ENCODE measurements around the gene UBE2L3. TPM values are rescaled to one million over a fixed set of nuclear protein-coding genes. Genes with fewer than 3 reads are reported as not detected.

Gene UBE2L3
- total and polyA plus RNA-seq, 2 experiments from 2014 or later, result 86.3 to 136 TPM

GRCh38 chr22:21605887-21606564 lies 38.5 kb downstream of the UBE2L3 start (continued):
- TF ChIP-seq REST (IDR thresholded peaks at IDR 0.05; ENCODE audit: unreplicated experiment) (no peak), CTCF (conservative IDR thresholded peaks at IDR 0.05; ENCODE audit: low read depth in 2 of 2) (no peak), CREB1 (CRISPR knock-in tag; IDR thresholded peaks at IDR 0.05; ENCODE audit: low read depth) (no peak), EZH2phosphoT487 (IDR thresholded peaks at IDR 0.05; ENCODE audit: unreplicated experiment) (no peak), EZH2 (IDR thresholded peaks at IDR 0.05; ENCODE audit: low read depth, unreplicated experiment) (no peak)

GRCh38 chr22:21606775-21607174 lies 39.3 kb downstream of the UBE2L3 start:
- no peak for ATAC-seq
- Histone ChIP-seq H3K27ac (ENCODE audit: low read depth) (no peak overlapping the region), H3K4me2 (no peak overlapping the region), H3F3A (replicated peaks; ENCODE audit: low read depth) (no peaks in the 10 kb centered on the region; the same call in 1 of the 2 replicates), H3K4me3 (no peak overlapping the region), H4K20me1 (replicated peaks; ENCODE audit: insufficient read depth) (peaks cover 53% of the 10 kb centered on the region), H2AFZ (no peak overlapping the region), H3K9me2 (ENCODE audit: insufficient read depth) (no peaks in the 10 kb centered on the region), H3K79me2 (replicated peaks; ENCODE audit: insufficient read depth) (peaks cover 97% of the 10 kb centered on the region), H3K27me3 (ENCODE audit: insufficient read depth) (no peaks in the 10 kb centered on the region), H3K4me1 (ENCODE audit: insufficient read depth) (no peaks in the 10 kb centered on the region), H3K36me3 (ENCODE audit: insufficient read depth) (no peaks in the 10 kb centered on the region; the same call in 1 of the 2 replicates)
- no peak overlapping the region; the same call in 1 of the 2 replicates for H3K27ac Mint-ChIP-seq
- peaks cover 8% of the 10 kb centered on the region for H3K27me3 Mint-ChIP-seq (ENCODE audit: insufficient read depth, low read depth, poor library complexity)
- peaks cover 7% of the 10 kb centered on the region; the same call in 1 of the 3 replicates for H3K4me1 Mint-ChIP-seq
- H3K4me3 Mint-ChIP-seq, result no peak overlapping the region
- peaks cover 34% of the 10 kb centered on the region for H3K36me3 Mint-ChIP-seq (ENCODE audit: low read depth)
- no peak for DNase-seq (ENCODE audit: low spot score)
- no peaks in the 10 kb centered on the region; the same call in 2 of the 3 replicates for H3K9me3 Mint-ChIP-seq
- TF ChIP-seq, protein P1, sequence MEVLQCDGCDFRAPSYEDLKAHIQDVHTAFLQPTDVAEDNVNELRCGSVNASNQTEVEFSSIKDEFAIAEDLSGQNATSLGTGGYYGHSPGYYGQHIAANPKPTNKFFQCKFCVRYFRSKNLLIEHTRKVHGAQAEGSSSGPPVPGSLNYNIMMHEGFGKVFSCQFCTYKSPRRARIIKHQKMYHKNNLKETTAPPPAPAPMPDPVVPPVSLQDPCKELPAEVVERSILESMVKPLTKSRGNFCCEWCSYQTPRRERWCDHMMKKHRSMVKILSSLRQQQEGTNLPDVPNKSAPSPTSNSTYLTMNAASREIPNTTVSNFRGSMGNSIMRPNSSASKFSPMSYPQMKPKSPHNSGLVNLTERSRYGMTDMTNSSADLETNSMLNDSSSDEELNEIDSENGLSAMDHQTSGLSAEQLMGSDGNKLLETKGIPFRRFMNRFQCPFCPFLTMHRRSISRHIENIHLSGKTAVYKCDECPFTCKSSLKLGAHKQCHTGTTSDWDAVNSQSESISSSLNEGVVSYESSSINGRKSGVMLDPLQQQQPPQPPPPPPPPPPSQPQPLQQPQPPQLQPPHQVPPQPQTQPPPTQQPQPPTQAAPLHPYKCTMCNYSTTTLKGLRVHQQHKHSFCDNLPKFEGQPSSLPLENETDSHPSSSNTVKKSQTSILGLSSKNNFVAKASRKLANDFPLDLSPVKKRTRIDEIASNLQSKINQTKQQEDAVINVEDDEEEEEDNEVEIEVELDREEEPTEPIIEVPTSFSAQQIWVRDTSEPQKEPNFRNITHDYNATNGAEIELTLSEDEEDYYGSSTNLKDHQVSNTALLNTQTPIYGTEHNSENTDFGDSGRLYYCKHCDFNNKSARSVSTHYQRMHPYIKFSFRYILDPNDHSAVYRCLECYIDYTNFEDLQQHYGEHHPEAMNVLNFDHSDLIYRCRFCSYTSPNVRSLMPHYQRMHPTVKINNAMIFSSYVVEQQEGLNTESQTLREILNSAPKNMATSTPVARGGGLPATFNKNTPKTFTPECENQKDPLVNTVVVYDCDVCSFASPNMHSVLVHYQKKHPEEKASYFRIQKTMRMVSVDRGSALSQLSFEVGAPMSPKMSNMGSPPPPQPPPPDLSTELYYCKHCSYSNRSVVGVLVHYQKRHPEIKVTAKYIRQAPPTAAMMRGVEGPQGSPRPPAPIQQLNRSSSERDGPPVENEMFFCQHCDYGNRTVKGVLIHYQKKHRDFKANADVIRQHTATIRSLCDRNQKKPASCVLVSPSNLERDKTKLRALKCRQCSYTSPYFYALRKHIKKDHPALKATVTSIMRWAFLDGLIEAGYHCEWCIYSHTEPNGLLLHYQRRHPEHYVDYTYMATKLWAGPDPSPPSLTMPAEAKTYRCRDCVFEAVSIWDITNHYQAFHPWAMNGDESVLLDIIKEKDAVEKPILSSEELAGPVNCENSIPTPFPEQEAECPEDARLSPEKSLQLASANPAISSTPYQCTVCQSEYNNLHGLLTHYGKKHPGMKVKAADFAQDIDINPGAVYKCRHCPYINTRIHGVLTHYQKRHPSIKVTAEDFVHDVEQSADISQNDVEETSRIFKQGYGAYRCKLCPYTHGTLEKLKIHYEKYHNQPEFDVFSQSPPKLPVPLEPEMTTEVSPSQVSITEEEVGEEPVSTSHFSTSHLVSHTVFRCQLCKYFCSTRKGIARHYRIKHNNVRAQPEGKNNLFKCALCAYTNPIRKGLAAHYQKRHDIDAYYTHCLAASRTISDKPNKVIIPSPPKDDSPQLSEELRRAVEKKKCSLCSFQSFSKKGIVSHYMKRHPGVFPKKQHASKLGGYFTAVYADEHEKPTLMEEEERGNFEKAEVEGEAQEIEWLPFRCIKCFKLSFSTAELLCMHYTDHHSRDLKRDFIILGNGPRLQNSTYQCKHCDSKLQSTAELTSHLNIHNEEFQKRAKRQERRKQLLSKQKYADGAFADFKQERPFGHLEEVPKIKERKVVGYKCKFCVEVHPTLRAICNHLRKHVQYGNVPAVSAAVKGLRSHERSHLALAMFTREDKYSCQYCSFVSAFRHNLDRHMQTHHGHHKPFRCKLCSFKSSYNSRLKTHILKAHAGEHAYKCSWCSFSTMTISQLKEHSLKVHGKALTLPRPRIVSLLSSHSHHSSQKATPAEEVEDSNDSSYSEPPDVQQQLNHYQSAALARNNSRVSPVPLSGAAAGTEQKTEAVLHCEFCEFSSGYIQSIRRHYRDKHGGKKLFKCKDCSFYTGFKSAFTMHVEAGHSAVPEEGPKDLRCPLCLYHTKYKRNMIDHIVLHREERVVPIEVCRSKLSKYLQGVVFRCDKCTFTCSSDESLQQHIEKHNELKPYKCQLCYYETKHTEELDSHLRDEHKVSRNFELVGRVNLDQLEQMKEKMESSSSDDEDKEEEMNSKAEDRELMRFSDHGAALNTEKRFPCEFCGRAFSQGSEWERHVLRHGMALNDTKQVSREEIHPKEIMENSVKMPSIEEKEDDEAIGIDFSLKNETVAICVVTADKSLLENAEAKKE (CRISPR knock-in tag; IDR thresholded peaks at IDR 0.05), result no peak
- TF ChIP-seq, protein P2, sequence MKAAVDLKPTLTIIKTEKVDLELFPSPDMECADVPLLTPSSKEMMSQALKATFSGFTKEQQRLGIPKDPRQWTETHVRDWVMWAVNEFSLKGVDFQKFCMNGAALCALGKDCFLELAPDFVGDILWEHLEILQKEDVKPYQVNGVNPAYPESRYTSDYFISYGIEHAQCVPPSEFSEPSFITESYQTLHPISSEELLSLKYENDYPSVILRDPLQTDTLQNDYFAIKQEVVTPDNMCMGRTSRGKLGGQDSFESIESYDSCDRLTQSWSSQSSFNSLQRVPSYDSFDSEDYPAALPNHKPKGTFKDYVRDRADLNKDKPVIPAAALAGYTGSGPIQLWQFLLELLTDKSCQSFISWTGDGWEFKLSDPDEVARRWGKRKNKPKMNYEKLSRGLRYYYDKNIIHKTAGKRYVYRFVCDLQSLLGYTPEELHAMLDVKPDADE (IDR thresholded peaks at IDR 0.05), result no peak
- TF ChIP-seq CTCF (conservative IDR thresholded peaks at IDR 0.05; ENCODE audit: low read depth in 2 of 2) (no peak), JUNB (IDR thresholded peaks at IDR 0.05; ENCODE audit: unreplicated experiment) (no peak), EZH2 (IDR thresholded peaks at IDR 0.05; ENCODE audit: low read depth, unreplicated experiment) (no peak), EZH2phosphoT487 (IDR thresholded peaks at IDR 0.05; ENCODE audit: unreplicated experiment) (no peak)
